Stimulated activated CD8-positive, alpha-beta memory T cell treated with anti-CD3 and anti-CD28 coated beads, Interleukin-4, amount 100 ng/mL, for 1 hour (primary cell): ENCODE measurements around the gene CFAP53.
A peak's percentile ranks its signal among the peaks of the same experiment; 100 is the strongest.
"Not testable (repeated sequence)": the region's sequence is repeated elsewhere in the genome, so short reads cannot be mapped to it uniquely, and the experiment has no call there.

Experiments used
- DNase-seq, 2 donors: peaks; one replicate each; pipeline ENCODE4 v3.0.0-alpha.2; 2020; ENCODE audit warnings: low read depth in 2 of 2, low spot score in 1 of 2

The CFAP53 gene, protein sequence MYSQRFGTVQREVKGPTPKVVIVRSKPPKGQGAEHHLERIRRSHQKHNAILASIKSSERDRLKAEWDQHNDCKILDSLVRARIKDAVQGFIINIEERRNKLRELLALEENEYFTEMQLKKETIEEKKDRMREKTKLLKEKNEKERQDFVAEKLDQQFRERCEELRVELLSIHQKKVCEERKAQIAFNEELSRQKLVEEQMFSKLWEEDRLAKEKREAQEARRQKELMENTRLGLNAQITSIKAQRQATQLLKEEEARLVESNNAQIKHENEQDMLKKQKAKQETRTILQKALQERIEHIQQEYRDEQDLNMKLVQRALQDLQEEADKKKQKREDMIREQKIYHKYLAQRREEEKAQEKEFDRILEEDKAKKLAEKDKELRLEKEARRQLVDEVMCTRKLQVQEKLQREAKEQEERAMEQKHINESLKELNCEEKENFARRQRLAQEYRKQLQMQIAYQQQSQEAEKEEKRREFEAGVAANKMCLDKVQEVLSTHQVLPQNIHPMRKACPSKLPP

DNA sequence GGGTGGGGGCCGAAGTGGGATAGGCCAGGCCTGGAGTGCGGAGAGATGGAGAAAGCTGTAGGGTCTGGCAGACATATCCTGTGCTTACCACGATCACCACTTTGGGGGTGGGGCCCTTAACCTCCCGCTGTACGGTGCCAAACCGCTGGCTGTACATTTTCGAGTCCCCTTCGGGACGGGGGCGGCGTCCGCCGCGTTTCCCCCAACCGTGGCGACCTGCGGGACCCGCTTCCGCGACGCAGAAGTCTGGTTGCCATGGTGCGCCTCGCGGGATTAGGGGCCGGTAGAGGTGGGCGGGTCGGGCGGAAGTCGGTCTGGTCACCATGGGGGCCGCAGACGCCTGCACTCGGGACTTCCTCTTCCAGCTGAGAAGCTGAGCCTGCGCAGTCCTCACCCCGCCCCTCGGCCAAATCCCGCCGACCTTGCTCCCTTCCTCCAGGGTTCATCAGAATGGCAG, at the start of gene CFAP53:
CFAP53 (minus strand) TSS at position 248 of the 457 bp plus-strand sequence; CDS start at position 157, 91 bp downstream.
- peak; percentile 71 to 74 for DNase-seq

DNA sequence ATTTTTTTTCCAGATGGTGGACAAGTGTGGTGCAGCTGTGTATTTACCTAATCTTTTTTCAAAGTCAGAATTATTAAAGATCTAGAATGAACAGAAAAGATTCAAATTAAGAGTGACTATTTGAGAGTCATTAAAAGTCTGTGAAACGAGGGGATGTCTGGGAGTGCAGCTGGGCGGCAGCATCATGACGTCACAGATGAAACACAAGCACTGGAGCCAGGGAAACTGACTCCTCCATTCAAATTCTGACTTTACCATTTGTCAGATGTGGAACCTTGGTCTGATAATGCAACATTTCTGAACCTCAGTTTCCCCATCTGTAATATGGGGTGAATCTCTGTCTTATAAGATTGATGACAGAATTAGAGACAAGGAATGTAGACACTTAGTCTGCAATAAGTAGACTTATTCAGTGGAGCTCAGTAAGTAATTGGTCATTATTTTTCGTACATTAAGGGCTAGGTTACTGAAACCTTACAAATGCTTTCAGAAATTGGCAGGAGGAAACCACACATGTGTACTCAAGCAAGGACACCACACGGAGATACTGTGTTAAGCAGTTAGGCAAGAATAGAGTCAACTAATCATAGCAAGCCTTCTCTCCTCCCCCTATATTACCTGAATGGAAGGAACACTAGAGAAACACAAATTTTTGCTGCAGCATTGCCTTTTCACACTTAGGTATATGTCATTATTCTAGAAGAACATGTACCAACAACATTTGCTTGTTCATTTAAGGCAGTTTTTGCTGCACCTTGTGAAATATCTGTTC, 49.0 kb upstream of the CFAP53 start:
- no peak for DNase-seq

DNA sequence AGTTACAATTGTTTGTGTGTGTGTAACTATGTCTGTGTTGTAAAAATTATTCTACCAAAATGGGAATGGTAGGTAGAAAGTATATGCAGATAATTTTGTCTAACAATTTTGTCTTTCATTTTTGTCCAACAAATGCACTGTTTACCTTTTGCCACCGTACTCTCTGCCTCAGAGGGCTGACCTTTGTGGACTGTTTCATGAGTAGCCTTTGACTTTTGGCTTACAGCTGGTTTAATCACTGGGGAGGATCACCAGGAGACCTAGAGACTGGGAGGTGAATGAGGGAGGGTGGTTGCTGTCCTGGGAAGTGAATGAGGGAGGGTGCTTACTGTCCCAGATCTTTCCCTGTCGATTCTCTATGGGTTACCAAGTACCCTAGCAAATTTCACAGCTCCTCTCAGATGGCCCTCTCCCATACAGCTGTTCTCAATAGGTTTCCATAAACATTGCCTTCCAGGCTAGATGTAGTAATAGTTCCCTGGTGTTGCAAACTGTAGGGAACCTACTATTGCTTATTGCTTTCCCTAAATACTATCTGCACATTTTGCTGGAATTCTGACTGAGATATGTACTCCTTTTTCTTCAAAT, 47.7 kb upstream of the CFAP53 start:
- no peak for DNase-seq

DNA sequence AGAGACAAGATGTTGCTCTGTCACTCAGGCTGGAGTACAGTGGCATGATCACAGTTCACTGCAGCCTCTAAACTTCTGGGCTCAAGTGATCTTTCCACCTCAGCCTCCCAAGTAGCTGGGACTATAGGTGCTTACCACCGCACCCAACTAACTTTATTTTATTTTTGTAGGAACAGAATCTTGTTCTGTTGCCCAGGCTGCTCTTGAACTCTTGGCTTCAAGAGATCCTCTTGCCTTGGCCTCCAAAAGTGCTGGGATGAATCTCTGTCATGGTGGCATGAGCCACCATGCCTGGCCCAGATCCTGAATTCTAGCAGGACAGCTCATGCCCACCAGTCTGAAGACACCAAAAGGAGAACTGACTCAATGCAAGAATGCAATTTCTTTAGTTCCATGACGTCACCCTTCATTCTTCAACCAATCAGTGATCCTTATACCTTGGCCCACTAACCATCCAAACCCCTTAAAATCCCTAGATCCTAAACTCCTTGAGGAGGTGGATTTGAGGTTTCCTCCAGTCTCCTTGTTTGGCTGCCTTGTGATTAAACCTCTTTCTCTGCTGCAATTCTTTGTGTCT, 46.8 kb upstream of the CFAP53 start:
- no peak for DNase-seq

DNA sequence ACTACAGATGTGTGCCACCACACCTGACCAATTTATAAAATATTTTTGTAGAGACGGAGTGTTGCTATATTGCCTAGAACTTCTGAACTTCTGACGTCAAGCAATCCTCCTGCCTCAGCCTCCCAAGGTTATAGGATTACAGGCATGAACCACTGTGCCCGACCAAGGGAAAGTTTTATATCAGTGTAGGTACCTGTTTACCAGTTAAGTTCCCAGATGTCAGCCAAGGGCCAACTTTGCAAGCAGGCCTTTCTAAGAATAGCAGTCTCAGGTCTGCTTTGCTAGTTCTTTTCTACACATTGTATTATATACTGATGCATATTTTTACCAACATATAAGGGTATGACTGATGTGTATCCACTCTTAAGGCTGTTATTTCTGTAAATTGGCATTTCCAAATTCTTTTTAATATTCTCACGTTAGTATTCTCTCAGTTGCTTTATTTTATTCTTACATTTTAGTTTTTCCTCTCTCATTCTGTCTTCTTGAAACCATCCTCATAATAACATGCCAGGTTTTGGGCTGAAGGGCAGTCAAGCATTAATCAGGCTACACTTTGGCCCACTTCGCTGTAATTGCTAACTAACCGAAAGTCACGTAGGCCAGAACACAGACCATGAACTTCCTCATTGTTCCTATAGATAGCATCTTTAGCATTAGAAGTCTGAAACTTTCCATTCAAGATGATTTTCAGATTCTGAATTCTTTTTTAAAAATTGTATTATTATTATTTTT, 46.2 kb upstream of the CFAP53 start:
- no peak for DNase-seq

DNA sequence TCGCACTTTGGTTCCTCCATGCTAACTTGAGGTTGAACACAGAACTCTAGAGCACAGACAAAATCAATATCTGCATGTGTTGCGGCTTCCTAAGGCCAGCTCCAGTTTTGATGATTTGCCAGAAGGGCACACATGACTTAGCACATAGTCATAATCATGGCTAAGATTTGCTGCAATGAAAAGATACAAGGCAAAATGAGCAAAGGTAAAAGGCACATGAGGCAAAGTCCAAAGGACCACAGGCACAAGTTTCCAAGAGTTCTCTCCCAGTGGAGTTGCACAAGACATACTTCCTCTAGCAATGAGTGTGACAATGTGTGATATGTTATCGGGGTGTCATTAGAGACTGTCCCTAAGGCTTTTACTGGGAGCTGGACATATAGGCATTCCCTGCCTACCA, 45.4 kb upstream of the CFAP53 start:
- DNase-seq = no peak

DNA sequence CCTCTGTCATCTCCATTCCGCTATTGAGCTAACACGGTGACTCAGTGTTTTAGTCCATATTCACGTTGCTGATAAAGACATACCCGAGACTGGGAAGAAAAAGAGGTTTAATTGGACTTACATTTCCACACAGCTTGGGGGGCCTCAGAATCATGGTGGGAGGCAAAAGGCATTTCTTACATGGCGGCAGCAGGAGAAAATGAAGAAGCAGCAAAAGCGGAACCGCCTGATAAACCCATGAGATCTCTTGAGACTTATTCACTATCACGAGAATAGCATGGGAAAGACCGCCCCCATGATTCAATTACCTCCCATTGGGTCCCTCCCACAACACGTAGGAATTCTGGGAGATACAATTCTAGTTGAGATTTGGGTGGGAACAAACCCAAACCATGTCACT, 43.8 kb upstream of the CFAP53 start:
- no peak for DNase-seq

DNA sequence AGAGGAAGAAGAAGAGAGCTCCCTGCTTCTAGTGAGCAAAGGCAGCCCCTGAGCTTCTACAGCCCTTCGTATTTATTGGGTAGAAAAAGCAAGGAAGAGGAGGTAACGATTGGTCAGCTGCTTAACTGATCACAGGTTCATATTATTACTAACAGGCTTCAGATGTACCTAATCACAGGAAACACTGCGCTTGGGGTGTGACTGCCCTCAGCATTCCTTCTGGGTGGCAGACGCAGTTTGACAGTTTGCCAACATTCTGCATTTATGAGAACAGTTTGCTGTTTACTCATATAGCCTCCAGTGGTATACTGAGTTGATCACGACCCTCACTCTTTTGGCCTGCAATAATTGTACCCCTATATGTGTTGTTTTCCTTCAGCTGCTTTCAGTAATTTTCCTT, 42.6 kb upstream of the CFAP53 start:
- not testable (repeated sequence) for DNase-seq

DNA sequence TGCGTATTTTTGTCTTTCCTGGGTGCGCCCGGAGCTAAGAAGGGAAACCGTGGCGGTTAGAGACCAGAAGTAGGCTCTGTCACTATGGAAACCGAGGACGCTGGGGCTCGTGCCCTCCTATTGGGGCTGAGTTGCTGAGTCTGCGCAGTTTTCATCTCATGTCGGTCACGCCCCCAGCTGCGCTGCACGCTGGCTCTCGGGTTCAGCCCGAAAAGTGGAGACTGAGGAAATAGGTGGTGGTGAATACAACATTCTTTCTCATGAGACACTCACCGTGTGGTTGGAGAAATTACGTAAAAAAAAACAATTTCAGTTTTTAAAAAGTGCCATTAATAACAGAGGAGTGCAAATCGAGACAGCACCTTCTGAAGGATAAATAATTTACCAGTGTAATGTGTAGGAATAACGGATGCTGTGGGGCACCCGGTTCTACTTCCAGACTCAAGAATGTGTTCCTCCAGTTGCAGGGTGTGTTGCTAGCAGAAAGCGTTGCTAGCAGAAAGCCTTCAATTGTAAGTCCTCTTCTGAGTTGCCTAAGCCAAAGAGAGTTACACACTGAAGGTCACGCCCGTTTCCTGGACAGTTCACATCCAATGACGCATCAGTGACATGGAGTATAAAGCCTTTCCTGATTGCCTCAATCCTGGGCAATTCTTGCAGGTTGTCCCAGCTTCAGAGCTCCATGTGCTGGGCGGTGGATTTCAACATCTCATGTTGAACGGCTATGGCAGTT, 41.6 kb upstream of the CFAP53 start:
- peak; percentile 70 to 84 for DNase-seq

DNA sequence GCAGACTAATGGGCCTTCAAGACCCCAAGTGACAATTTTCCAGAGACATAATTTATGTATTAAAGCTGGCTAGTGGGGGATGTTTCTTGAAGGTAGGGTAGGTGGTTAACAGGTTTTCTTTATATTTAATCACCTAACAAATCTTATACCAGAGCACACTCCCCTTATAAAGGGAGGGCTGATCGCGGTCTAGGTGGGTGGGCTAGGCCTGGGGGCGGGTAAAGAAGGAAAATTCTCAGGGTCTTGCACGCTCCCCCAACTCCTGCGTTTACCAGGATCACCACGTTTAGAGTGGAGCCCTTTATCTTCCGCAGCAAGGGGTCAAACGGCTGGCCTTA, 41.1 kb upstream of the CFAP53 start:
- no peak for DNase-seq

DNA sequence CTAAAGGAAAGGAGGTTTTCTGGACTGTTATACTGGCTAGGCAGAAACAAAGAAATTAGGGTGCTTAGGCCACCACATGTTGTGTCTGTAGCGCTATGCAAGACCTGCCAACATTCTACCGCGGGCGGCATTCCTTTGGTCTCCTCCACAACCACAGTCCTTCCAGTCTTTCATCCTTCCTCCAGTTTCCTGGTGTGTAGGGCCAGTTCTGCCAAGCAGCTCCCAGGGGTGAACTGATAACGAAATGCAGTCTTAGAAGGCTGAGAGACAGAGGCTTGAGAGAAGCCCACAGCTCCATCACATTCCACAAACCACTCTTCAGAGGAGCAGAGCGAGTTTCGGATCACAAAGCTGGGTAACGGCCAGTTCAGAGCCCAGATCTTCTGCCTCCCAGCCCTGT, 40.6 kb upstream of the CFAP53 start:
- no peak for DNase-seq

DNA sequence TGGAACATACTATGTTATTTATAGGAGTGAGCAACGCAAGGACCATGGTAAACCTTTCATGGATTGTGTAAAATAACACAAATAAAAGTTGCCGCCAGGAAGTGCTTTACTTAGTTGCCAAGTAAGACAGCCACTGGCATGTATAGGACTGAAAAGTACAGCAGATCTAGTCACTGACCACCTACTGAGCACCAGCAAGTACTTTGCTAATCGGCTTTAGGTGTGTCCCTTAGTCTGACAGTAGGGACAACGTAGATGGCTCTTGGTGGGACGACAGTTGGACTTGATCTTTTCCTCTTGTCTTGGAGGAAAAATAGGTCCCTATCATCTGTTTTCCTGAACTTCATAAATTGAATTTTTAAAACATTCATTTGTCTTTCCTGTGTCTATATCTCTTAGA, 34.8 kb upstream of the CFAP53 start:
- no peak for DNase-seq

DNA sequence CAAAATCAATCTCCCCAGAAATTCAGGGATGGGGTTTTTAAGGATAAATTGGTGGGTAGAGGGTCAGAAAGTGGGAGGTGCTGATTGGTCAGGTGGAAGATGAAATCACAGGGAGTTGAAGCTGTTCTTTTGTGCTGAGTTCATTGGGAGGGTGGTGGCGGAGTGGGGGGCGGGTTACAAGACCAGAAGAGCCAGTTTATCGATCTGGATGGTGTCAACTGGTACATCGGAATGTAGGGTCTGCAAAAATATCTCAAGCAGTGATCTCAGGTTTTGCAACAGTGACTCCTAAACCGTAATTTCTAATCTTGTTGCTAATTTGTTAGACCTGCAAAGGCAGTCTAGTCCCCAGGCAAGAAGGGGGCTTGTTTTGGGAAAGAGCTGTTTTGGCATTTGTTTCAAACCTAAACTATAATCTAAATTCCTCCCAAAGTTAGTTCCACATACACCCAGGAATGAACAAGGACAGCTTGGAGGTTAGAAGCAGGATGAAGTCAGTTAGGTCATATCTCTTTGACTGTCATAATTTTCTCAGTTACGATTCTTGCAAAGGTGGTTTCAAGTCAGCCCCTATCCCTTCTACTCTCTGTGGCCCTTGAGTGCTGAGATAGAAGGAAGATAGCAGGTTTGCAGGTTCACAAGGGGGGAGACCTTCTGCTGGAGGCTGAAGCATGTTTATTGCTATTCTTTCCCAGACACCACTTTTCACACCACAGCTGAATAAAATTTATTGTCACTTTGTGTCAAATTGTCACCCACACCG, 33.5 kb upstream of the CFAP53 start:
- DNase-seq = no peak

DNA sequence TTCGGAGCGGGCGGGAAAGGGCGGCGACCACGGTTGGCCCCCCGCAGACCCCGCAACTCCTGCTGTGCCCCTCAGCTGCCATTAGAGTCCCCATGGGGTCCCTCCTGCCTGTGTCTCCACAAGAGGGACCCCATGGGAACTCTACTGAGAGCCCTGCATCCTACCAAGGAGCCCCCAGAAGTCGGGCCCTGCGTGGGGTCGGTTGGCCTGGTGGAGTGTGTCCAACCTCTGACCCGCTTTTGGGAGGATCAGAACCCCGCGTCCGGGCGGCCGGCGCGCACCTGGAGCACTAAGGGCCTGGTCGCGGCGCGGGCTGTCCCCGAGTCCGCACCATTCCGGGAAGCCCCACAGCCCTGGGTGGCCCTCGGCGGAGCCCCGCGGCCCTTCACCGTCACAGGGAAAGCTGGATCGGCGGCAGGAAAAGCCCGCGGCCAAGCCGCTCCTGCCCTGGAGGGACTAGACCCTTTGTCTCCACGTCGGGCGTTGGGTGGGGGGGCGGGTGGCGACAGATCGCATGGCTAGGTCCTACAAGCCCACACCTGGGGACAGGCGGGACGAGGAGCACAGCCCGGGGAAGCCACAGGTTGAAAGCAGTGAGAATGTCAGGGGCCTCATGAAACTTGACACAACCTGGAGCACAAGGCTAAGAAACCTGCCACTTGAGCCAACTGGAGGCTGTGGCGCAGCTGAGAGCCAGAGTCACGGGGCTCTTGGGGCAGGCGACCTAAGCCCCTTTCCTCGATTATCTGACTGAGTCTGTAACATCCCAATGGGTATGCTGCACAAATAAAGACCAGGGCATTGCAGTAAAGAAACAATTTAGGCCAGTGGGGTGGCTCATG, 32.4 kb upstream of the CFAP53 start:
- no peak for DNase-seq

DNA sequence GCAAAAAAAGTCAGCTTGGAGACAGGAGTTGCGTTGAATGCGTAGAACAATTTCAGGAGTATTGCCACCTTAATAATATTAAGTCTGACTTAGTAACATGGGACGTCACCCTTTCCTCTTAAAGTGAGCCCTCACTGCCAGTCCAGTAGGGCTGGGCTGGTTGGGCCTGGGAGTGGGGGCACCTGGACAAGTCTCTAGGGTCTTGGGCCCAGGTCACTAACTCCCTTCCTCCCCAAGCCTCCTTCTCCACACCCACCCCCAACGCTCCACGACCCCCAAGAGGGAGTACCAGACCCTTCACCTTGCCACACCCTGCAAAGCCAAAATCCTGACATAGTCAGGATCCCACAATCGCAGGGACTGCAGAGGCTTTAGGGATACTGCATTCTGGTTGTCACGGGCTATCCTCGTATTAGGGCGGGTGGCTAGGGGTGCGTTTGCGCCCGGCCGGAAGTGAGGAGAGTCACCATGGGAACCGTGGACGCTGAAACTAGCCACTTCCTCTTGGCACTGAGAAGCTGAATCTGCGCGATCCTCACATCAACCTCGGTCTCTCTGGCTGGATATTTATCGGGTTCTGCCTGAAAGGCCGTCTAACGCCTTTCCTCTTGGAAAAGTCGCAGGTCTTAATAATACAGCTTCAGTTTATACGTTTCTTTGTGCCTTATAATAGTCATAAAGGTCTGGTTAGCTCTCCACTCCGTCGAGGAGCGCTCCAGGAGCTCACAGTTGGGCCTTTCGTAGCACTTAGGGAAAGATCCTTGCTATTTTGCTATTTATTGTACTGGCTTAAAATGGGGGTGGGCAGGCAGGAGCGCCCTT, 31.5 kb upstream of the CFAP53 start:
- peak in 1 of 2 donors; percentile 37 for DNase-seq

DNA sequence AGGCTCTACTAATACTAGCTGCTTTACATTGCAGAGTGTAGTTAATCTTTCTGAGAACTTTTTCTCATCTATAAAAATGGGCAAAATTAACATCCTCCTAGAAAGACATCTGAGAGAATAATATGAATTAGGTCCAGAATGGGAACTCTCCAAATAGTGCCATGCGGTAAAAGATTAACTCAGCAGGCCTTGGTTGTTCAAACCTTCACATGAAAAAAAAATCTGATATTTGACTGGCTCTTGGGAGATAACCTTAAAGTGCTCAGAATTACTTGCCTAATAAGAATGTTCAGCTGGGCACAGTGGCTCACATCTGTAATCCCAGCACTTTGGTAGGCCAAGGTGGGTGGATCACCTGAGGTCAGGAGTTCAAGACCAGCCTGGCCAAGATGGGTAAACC, 26.7 kb upstream of the CFAP53 start:
- no peak for DNase-seq

DNA sequence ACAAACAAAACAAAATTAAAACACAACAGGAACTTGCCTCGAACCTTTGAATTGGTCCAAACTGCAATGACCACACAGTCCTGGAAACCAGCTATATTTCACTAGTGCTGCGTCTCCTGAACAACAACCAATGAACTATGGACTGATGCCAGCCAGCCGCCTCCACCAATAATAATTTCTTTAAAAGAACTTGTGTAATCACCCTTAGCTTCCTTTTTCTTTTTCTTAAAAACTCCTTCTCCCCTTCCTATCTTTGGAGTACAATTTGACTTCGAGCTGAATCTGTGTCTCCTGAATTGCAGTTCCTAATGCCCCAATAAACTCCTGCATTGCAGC, 22.8 kb upstream of the CFAP53 start:
- DNase-seq = no peak
